Posterior vena cava (tissue), 2 donors: ENCODE data around the gene DENND10. TPM values are rescaled to one million over a fixed set of nuclear protein-coding genes. Genes with fewer than 3 reads are reported as not detected.
"Not testable (repeated sequence)": the region's sequence is repeated elsewhere in the genome, so short reads cannot be mapped to it uniquely, and the experiment has no call there.

Experiments used
- DNase-seq: peaks from one replicate; pipeline ENCODE4 v3.0.0-alpha.2; 2020; ENCODE audit warnings: low spot score
- intact Hi-C, 2 donors: fragments of 100-400 bp; cut with DNase I; formaldehyde crosslinking; loops; one replicate each; pipeline versions ENCODE4 v1.14.1 to v1.14.2; 2022 to 2023
- total RNA-seq, 2 donors: library from RNA; stranded (reverse); fragmentation: NEBNext Ultra II Directional; extraction: Animal tissue kit (Norgen Biotek cat#: 25700); gene quantifications; one replicate each; pipeline ENCODE4 v1.2.1, GENCODE V29; 2021
- donor health status: DM: yes; HTN: yes; CAD: no.
- donor health status: DM: yes; HTN: yes; CAD: no.

DENND10 gene
- total RNA-seq, 2 donors from 2014 or later, result 19.5 to 25.9 TPM

DNA sequence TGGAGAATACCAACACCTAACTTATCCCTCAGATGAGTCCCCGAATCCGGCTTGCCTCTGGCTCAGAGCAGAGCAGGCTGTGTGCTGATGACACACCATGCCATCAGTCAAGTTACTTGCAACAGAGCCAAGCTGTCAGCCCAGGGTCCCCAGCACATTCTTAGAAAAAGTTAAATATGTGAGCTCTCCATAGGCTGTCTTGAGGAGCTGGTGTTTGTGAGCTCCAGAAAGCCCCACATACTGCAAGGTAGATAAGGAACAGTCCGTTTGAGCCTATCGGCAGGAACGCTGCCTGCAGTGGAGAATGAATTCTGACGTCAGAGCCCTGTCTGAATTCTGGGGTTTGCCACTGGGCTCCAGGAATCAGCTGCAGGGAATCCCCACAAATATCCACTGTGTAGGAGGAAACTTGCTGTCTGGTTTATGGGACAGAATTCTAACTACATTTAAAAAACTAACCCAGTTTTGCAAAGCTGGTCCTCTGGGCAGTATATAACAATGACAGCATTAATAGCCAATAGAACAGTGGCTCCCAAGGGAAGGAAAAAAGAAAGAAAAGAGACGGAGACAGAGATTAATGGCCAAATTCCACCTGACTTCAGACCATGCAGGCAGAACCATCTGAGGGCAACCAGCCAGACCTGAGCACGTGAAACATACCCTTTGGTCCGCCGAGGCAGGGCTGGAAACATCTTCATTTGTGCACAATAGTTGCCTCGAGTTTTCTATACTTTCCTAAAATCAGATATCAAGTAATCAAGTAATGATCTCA is 58.0 kb downstream of the DENND10 start:
- peak; percentile 53 for DNase-seq
- intact Hi-C loops, result no loop called here

- intact Hi-C loops, result no loop called here
- DNase-seq, result peak; percentile 3
Observed at GRCh38 chr10:119162452-119163092, 58.7 kb downstream of the DENND10 start.

DNA sequence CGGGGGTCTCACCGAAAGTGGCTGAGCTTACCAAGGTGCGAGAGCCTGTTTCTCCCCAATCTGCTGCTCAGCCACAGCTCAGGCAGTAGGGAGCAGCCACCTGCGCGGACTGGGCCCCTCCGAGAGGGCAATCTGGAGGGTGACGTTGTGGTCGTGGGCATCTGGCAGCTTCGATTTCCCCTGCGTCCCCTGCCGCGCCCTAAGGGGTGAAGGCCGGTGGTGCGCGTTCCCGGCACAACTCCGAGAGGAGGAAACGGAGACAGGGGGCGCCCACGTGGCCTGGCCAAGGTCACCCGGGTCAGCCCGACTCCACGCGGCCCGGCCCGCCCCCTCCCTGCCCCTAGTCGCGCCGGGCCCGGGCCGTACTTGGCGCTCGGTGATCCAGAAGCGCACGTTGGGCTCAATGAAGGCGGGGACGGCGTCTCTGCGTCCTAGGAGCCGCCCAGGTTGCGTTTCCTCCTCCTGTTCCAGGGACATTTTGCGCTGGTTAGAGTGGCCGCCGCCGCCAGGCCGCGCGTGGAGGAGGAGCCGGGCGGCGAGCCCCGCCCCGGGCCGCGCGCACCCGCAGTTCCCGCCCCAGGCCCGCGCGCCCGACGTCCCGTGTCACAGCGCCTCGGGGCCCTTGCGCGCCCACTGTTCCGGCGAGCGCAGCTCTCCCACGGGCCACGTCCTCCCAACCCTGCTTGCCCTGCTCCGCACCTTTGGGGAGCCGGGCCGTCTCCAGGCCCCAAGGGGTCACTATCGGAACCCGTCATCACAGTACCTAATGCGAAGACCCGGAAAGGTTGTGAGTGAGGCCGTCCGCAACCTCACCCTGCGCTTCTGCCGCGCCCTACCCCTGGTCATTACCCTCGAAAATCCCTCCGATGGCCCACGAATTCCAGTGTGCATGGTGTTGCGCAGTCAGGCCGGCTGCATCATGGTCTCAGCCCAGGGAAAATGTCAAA is 61.5 kb downstream of the DENND10 start, which contains the start of gene SFXN4:
SFXN4 (minus strand) TSS at position 544 of the 947 bp plus-strand sequence; CDS start at position 477, 67 bp downstream.
- DNase-seq, result peak; percentile 95
- intact Hi-C loops, result no loop called here

GRCh38 chr10:119166118-119166500 is 62.2 kb downstream of the DENND10 start:
- DNase-seq, result peak; percentile 72
- intact Hi-C loops, result no loop called here

- DNase-seq, result peak; percentile 37
- intact Hi-C loops, result no loop called here
Observed at GRCh38 chr10:119166564-119166963, 62.7 kb downstream of the DENND10 start.

DNA sequence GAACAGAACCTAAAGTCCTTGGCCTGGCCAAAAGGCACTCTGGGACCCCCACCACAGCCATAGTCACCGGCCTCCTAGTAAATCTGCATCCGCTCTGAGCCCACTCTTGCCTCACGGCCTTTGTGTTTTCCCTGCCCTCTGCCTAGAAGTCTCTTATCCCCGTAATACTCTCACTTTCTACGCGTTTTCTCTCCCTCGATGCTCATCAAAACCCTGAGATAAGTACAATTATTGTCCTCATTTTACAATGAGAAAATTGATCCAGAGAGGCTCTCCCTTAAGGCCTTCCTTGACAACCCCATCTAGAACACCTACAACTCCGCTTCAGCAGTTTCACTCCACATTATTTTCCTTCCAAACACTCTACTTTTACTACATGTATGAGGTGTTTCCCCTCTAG is 63.1 kb downstream of the DENND10 start:
- DNase-seq, result no peak
- intact Hi-C loops, result no loop called here

DNA sequence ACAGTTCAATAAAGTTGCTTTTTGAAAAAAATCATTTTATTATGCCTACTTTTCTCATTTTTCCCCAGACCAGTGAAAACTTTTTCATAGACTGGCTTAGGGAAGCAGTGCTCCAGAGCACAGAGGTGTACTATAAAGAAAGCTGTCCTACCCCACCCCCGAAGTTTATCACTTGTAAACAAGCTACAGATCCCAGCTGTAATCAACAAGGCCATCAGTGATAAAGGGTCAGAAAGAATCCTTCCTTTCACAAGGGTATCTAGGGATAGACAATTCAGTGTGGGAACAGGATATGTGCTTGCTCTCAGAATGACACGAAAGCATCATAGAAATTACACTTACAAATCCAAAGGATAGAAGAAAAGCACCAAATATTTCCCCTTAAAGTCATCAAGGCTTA is 70.2 kb downstream of the DENND10 start:
- intact Hi-C loops, result no loop called here
- no peak for DNase-seq

- DNase-seq, result no peak
- intact Hi-C loops, result no loop called here
Observed at GRCh38 chr10:119176166-119176565, 72.3 kb downstream of the DENND10 start.

DNA sequence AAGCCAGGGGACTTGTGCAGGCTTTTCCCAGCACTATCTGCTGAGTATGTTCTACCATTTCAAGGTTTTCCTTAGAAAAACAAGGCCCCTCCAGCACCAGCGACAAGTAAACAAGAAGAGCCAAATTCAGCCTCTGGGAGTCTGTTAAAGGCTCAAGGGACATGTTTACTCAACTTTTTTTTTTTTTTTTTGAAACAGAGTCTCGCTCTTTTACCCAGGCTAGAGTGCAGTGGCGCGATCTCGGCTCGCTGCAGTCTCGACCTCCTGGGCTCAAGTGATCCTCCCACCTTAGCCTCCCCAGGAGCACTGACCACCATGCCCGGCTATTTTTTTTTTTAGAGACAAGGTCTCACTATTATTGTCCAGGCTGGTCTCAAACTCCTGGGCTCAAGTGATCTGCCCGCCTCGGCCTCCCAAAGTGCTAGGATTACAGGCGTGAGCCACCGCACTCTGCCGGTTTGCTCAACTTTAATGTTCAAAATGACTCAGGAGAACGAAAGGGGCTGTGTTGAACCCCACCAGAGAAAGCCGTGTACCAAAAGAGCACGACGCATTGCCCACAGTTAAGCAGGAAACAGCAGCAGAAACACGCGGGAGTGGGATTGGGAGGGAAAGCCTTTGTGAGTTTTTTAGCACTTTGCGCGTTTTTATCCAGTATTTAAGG is 73.9 kb downstream of the DENND10 start:
- intact Hi-C loops, result no loop called here
- peak; percentile 44 for DNase-seq

DNA sequence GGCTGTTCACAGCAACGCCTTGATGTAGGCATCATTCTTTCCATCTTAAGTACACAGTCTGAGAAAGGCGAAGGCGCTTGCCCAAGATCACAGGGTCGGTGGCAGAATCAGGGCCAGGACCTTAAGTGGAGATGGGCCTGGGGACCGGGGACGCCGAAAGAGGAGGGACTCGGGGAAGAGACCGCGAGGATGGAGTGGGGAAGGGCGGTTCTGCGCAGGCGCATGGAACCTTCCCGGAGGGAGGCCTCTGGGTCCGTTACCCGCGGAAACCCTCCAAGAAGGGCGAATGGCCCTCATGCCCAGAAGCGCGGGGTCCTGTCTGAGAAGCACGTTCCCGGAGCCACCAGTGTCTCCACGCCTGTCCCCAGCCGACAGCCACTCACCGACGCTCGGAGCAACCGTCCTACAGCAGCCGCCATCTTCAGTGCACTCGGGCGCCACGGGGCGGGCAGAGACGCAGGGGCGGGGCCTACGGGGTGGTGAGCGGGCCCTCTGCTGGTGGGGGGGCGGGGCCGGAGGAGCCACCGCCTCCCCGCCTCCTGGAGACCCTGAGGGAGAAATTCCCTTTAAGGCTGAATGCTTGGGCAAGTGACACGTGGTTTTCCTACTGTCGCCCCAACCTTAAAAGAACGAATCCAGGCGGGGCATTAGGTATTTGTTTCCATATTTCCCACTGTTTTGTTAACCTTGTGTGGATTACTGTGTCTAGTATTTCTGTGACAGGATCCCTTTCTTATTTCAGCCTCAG is 74.6 kb downstream of the DENND10 start, which contains the start of gene PRDX3:
PRDX3 (minus strand) TSS at position 441 of the 748 bp plus-strand sequence; CDS start at position 419, 22 bp downstream.
- intact Hi-C loops, result no loop called here
- DNase-seq, result peak; percentile 98

DNA sequence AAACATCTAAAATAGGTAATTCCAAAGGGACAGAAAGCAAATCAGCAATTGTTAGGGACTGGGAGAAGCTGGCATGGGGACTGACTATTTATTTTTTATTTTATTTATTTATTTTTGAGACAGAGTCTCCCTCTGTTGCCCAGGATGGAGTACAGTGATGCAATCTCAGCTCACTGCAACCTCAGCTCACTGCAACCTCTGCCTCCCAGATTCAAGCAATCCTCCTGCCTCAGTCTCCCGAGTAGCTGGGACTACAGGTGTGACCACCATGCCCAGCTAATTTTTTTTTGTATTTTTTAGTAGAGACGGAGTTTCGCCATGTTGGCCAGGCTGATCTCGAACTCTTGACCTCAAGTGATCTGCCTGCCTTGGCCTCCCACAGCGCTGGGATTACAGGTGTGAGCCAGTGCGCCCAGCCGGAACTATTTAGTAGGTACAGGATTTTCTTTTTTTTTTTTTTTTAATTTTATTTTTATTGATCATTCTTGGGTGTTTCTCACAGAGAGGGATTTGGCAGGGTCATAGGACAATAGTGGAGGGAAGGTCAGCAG is 77.0 kb downstream of the DENND10 start:
- intact Hi-C loops, result not testable (repeated sequence)

GRCh38 chr10:119183664-119184412 is 79.9 kb downstream of the DENND10 start:
- DNase-seq, result peak; percentile 17
- intact Hi-C loops, result no loop called here

More for the DNA sequence above, 77.0 kb downstream of the DENND10 start:
- DNase-seq, result peak; percentile 54

Other genes with a start within 250 kb of the DENND10 start
- gene NANOS1, start 74.4 kb upstream of the DENND10 start, total RNA-seq, result 1 to 10 TPM; 1.5 to 1.8 TPM
- 100 to 1,000 TPM in 1 of 2 donors, 10 to 100 TPM in 1; 82.2 to 101 TPM for gene EIF3A, start 23.3 kb upstream of the DENND10 start, total RNA-seq
- gene SFXN4, start 61.6 kb downstream of the DENND10 start, total RNA-seq, result 10 to 100 TPM; 10.8 to 13.5 TPM
- 100 to 1,000 TPM in 1 of 2 donors, 10 to 100 TPM in 1; 95.8 to 106 TPM for gene PRDX3, start 74.7 kb downstream of the DENND10 start, total RNA-seq
- 10 to 100 TPM; 40.0 to 57.5 TPM for gene GRK5, start 103.5 kb downstream of the DENND10 start, total RNA-seq